ENCODE measurements around the gene SDK1.

Gene SDK1

GRCh38 chr7:3981281-3981680, 680.2 kb downstream of the SDK1 start:
- DNase-seq (ENCODE audit: low spot score), result no peak

GRCh38 chr7:3984456-3984855, 683.4 kb downstream of the SDK1 start:
- DNase-seq (ENCODE audit: low spot score), result no peak

GRCh38 chr7:3986927-3987326, 685.9 kb downstream of the SDK1 start:
- no peak for DNase-seq (ENCODE audit: low spot score)

GRCh38 chr7:3987426-3987927, 686.4 kb downstream of the SDK1 start:
- no peak for DNase-seq (ENCODE audit: low spot score)

GRCh38 chr7:3989723-3990122, 688.7 kb downstream of the SDK1 start:
- DNase-seq (ENCODE audit: low spot score), result no peak

GRCh38 chr7:3991731-3992231, 690.7 kb downstream of the SDK1 start:
- DNase-seq (ENCODE audit: low spot score), result no peak

GRCh38 chr7:3992841-3993240, 691.8 kb downstream of the SDK1 start:
- no peak for DNase-seq (ENCODE audit: low spot score)

GRCh38 chr7:3994764-3995163, 693.7 kb downstream of the SDK1 start:
- DNase-seq (ENCODE audit: low spot score), result no peak

GRCh38 chr7:3995187-3995586, 694.1 kb downstream of the SDK1 start:
- DNase-seq (ENCODE audit: low spot score), result no peak

- DNase-seq (ENCODE audit: low spot score), result no peak
Observed at GRCh38 chr7:3998060-3998459, 697.0 kb downstream of the SDK1 start.

- DNase-seq (ENCODE audit: low spot score), result no peak
Observed at GRCh38 chr7:4000139-4000538, 699.1 kb downstream of the SDK1 start.

GRCh38 chr7:4000934-4001333, 699.9 kb downstream of the SDK1 start:
- no peak for DNase-seq (ENCODE audit: low spot score)

- no peak for DNase-seq (ENCODE audit: low spot score)
Observed at GRCh38 chr7:4001742-4002141, 700.7 kb downstream of the SDK1 start.

- no peak for DNase-seq (ENCODE audit: low spot score)
Observed at GRCh38 chr7:4003503-4003902, 702.5 kb downstream of the SDK1 start.

GRCh38 chr7:4006687-4007086, 705.6 kb downstream of the SDK1 start:
- no peak for DNase-seq (ENCODE audit: low spot score)

GRCh38 chr7:4009211-4010060, 708.4 kb downstream of the SDK1 start:
- no peak for DNase-seq (ENCODE audit: low spot score)

- no peak for DNase-seq (ENCODE audit: low spot score)
Observed at GRCh38 chr7:4010061-4010605, 709.1 kb downstream of the SDK1 start.

- no peak for DNase-seq (ENCODE audit: low spot score)
Observed at GRCh38 chr7:4010923-4011656, 710.0 kb downstream of the SDK1 start.

GRCh38 chr7:4013793-4014192, 712.7 kb downstream of the SDK1 start:
- DNase-seq (ENCODE audit: low spot score), result no peak

- no peak for DNase-seq (ENCODE audit: low spot score)
Observed at GRCh38 chr7:4014346-4015050, 713.4 kb downstream of the SDK1 start.

- no peak for DNase-seq (ENCODE audit: low spot score)
Observed at GRCh38 chr7:4015371-4015770, 714.3 kb downstream of the SDK1 start.

GRCh38 chr7:4015996-4016395, 714.9 kb downstream of the SDK1 start:
- DNase-seq (ENCODE audit: low spot score), result no peak
